ENCODE measurements around the gene IGLL5.
"Not testable (repeated sequence)": the region's sequence is repeated elsewhere in the genome, so short reads cannot be mapped to it uniquely, and the experiment has no call there.

The IGLL5 gene

GRCh38 chr22:22914726-22915669, 27.4 kb downstream of the IGLL5 start:
- DNase-seq (ENCODE audit: low spot score): no peak

- DNase-seq (ENCODE audit: low spot score): no peak
These were observed 28.0 kb downstream of the IGLL5 start for GRCh38 chr22:22915670-22916035.

- no peak for DNase-seq (ENCODE audit: low spot score)
These were observed 28.8 kb downstream of the IGLL5 start for GRCh38 chr22:22916215-22916951.

GRCh38 chr22:22916952-22917290, 29.3 kb downstream of the IGLL5 start:
- no peak for DNase-seq (ENCODE audit: low spot score)

GRCh38 chr22:22917377-22917776, 29.8 kb downstream of the IGLL5 start:
- DNase-seq (ENCODE audit: low spot score): no peak

GRCh38 chr22:22918297-22918965, 30.8 kb downstream of the IGLL5 start:
- no peak for DNase-seq (ENCODE audit: low spot score)

- no peak for DNase-seq (ENCODE audit: low spot score)
These were observed 31.4 kb downstream of the IGLL5 start for GRCh38 chr22:22919041-22919440.

GRCh38 chr22:22920104-22920654, 32.6 kb downstream of the IGLL5 start:
- DNase-seq (ENCODE audit: low spot score): no peak

- DNase-seq (ENCODE audit: low spot score): no peak
These were observed 33.4 kb downstream of the IGLL5 start for GRCh38 chr22:22920910-22921550.

- DNase-seq (ENCODE audit: low spot score): no peak
These were observed 34.0 kb downstream of the IGLL5 start for GRCh38 chr22:22921575-22921974.

- DNase-seq (ENCODE audit: low spot score): not testable (repeated sequence)
These were observed 34.7 kb downstream of the IGLL5 start for GRCh38 chr22:22922092-22922953.

- DNase-seq (ENCODE audit: low spot score): no peak
These were observed 35.3 kb downstream of the IGLL5 start for GRCh38 chr22:22922954-22923319.

- DNase-seq (ENCODE audit: low spot score): no peak
These were observed 35.8 kb downstream of the IGLL5 start for GRCh38 chr22:22923379-22923778.

- DNase-seq (ENCODE audit: low spot score): no peak
These were observed 36.3 kb downstream of the IGLL5 start for GRCh38 chr22:22923930-22924329.

GRCh38 chr22:22924369-22925145, 36.9 kb downstream of the IGLL5 start:
- DNase-seq (ENCODE audit: low spot score): no peak

GRCh38 chr22:22925146-22925804, 37.7 kb downstream of the IGLL5 start:
- no peak for DNase-seq (ENCODE audit: low spot score)

- DNase-seq (ENCODE audit: low spot score): no peak
These were observed 38.3 kb downstream of the IGLL5 start for GRCh38 chr22:22925805-22926369.

- no peak for DNase-seq (ENCODE audit: low spot score)
These were observed 39.0 kb downstream of the IGLL5 start for GRCh38 chr22:22926370-22927195.
